BLaER1 treated with 17β-estradiol and CSF1 and Interleukin-3, amounts not matched to agents 10 nM and 100 nM (cell line): ENCODE data around the gene HS6ST1.
"Not testable (repeated sequence)": the region's sequence is repeated elsewhere in the genome, so short reads cannot be mapped to it uniquely, and the experiment has no call there.

Experiments used
- H3K27ac ChIP-seq, 11 experiments: shearing (Covaris generic); formaldehyde crosslinking; 2 replicates each; pipeline ENCODE4 v1.8.1; 2022
- H3K27me3 ChIP-seq, 11 experiments: shearing (Covaris generic); formaldehyde crosslinking; 2 replicates each; pipeline ENCODE4 v1.8.1; 2022
- H3K36me3 ChIP-seq, 11 experiments: shearing (Covaris generic); formaldehyde crosslinking; 2 replicates each; pipeline ENCODE4 v1.8.1; 2022
- H3K4me1 ChIP-seq, 10 experiments: shearing (Covaris generic); formaldehyde crosslinking; 2 replicates each; pipeline ENCODE4 v1.8.1; 2022
- H3K4me2 ChIP-seq, 11 experiments: shearing (Covaris generic); formaldehyde crosslinking; 2 replicates each; pipeline ENCODE4 v1.8.1; 2022
- H3K4me3 ChIP-seq, 10 experiments: shearing (Covaris generic); formaldehyde crosslinking; 2 replicates each; pipeline ENCODE4 v1.8.1; 2022
- H3K9ac ChIP-seq, 11 experiments: shearing (Covaris generic); formaldehyde crosslinking; 2 replicates each; pipeline ENCODE4 v1.8.1; 2022
- H3K9me3 ChIP-seq, 11 experiments: shearing (Covaris generic); formaldehyde crosslinking; replicated peaks in 1 of 11; 2 replicates each; pipeline ENCODE4 v1.8.1; 2022
- H4K20me1 ChIP-seq, 11 experiments: shearing (Covaris generic); formaldehyde crosslinking; 2 replicates each; pipeline ENCODE4 v1.8.1; 2022
- Cebpa-rat ChIP-seq, 11 experiments: shearing (Covaris generic); IDR thresholded peaks; 2 replicates each; pipeline ENCODE4 v1.8.1; 2022

Gene HS6ST1

DNA sequence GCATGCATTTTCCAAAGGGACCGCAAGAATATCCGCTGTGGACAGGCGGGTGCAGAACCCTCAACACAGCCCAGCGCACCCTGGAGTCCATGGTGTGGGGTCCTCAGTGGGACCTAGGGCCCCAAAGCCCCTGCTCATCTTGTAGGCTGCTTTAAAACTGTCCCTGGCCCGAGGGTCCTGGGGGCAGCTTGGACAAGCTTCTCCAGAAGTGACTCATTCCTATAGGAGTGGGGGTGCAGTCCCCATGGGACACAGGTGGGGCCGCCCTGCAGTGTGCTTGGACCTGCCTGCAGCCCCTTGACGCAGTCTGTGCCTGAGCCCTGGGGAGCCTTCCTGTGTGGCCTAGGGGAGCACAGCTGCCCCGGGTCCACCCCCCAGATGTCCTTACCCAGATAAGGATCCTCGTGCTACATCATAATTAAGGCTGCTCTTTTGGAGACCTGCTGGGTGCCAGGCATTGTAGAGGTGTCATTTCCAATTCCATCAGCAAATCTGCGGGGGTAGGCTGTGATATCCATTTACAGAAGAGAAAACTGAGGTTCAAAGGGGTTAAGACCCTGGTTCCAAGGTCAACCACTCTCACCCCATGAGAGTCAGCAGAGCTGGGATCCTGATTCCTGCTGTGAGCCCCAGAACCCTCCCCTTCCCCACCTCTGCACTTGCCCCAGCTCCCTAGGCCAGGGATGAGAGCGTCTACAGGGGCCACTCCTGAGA is 1.7 kb upstream of the HS6ST1 start:
- Histone ChIP-seq H3K9ac (no peak overlapping the region), H3K27ac (no peak overlapping the region), H3K4me2 (peak overlapping the region; percentile 95 to 100 (median 98); a peak in 21 of 22 replicates), H4K20me1 (peaks cover 25 to 42% (median 28%) of the 10 kb centered on the region in 11 experiments), H3K4me1 (peaks cover 38 to 85% (median 67%) of the 10 kb centered on the region in 10 experiments), H3K27me3 (peaks cover 0 to 40% (median 0%) of the 10 kb centered on the region in 11 experiments; a peak in 10 of 22 replicates), H3K36me3 (peaks cover 0 to 5% (median 0%) of the 10 kb centered on the region in 11 experiments; a peak in 1 of 22 replicates), H3K4me3 (peak overlapping the region in 1 of 10 experiments; percentile 7; a peak in 1 of 20 replicates), H3K9me3 (no peaks in the 10 kb centered on the region)
- no peak for TF ChIP-seq Cebpa-rat (IDR thresholded peaks at IDR 0.05)

DNA sequence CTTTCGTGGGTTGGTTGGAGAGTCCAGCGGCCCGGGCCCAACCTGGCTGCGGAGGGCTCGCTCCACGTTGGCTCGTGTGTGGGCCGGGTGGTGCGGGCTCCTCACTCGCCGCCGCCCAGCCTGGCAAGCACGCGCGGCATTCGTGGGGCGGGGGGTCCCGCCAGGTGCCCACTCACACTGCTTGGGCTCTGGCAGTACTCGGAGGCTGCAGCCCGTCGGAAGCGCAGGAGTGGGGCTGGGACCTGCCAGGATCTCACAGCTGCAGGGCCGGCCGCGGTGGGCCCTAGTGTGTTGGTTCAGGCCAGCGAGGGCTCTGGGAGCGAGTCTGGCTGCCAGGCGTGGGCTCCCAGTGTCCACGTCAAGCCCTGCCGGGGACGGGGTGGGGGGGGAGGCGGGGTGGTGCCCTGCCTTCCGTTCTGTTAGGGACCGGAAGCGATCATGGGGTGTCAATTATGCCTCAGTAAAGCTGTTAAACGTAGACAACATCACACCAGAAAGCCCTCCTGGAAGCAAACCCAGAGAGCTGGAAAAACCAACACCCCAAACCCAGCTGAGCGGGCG is 1.0 kb upstream of the HS6ST1 start:
- peak overlapping the region; percentile 95 to 100 (median 98) for H3K4me2 ChIP-seq
- H3K4me1 ChIP-seq, result peaks cover 45 to 85% (median 74%) of the 10 kb centered on the region in 10 experiments
- H3K36me3 ChIP-seq, result peaks cover 0 to 5% (median 0%) of the 10 kb centered on the region in 11 experiments; a peak in 2 of 22 replicates
- H3K27me3 ChIP-seq, result peaks cover 0 to 40% (median 0%) of the 10 kb centered on the region in 11 experiments; a peak in 10 of 22 replicates
- H3K9ac ChIP-seq, result peak overlapping the region in 4 of 11 experiments; percentile 77 to 80 (median 80); a peak in 6 of 22 replicates
- no peak for TF ChIP-seq Cebpa-rat (IDR thresholded peaks at IDR 0.05)
- H3K27ac ChIP-seq, result no peak overlapping the region
- H3K9me3 ChIP-seq, result no peaks in the 10 kb centered on the region
- H3K4me3 ChIP-seq, result peak overlapping the region; percentile 63 to 81 (median 72); a peak in 16 of 20 replicates
- H4K20me1 ChIP-seq, result peaks cover 32 to 49% (median 34%) of the 10 kb centered on the region in 11 experiments

DNA sequence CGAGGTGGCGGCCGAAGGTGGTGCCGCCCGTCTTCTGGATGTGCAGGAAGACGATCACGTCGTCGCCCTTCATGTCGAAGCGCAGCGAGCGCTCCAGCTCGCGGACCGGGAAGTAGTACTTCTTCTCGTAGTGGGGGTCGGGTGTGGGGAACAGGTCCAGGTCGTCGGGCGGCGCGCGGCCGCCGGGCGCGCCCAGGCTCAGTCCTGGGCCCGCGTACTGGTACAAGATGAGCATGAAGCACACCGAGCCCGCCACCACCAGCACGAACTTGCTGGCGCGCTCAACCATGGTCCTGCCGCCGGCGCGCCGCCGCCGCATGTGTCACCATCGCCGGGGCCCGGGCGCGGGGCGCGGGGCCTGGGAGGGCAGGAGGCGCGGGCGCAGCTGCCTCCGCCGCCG is 423 bp downstream of the HS6ST1 start:
- peaks cover 0 to 11% (median 0%) of the 10 kb centered on the region in 11 experiments; a peak in 5 of 22 replicates for H3K36me3 ChIP-seq
- H3K4me1 ChIP-seq, result peaks cover 59 to 88% (median 82%) of the 10 kb centered on the region in 10 experiments
- H3K4me2 ChIP-seq, result peak overlapping the region; percentile 95 to 100 (median 99)
- peak overlapping the region; percentile 67 to 81 (median 79); a peak in 21 of 22 replicates for H3K9ac ChIP-seq
- H4K20me1 ChIP-seq, result peaks cover 46 to 64% (median 49%) of the 10 kb centered on the region in 11 experiments
- H3K4me3 ChIP-seq, result peak overlapping the region; percentile 63 to 81 (median 72)
- peak overlapping the region in 9 of 11 experiments; percentile 18 to 68 (median 56); a peak in 12 of 22 replicates for H3K27ac ChIP-seq
- peaks cover 0 to 40% (median 0%) of the 10 kb centered on the region in 11 experiments; a peak in 10 of 22 replicates for H3K27me3 ChIP-seq
- H3K9me3 ChIP-seq, result not testable (repeated sequence)

DNA sequence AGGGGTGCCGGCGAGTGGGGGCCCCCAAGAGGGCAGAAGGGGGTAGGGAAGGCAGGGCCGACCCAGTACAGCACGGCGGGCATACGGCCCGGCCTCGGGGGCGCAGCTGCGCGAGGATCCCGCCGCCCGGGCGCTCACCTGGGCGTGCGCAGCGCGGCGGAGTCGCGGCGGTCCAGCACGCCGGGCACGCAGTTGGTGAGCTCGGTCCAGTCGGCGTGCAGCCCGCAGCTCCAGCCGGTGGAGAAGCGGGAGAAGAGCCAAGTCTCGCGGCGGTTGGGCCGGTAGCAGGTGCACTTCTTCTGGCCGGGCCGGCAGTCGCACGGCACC is 806 bp downstream of the HS6ST1 start:
- Histone ChIP-seq H4K20me1 (peaks cover 50 to 67% (median 53%) of the 10 kb centered on the region in 11 experiments), H3K9ac (peak overlapping the region; percentile 43 to 80 (median 77)), H3K36me3 (peaks cover 0 to 11% (median 0%) of the 10 kb centered on the region in 11 experiments; a peak in 5 of 22 replicates), H3K27ac (peak overlapping the region in 6 of 11 experiments; percentile 13 to 40 (median 30); a peak in 6 of 22 replicates), H3K27me3 (peaks cover 0 to 40% (median 0%) of the 10 kb centered on the region in 11 experiments; a peak in 10 of 22 replicates), H3K4me3 (peak overlapping the region; percentile 63 to 81 (median 72)), H3K4me2 (peak overlapping the region; percentile 95 to 100 (median 99)), H3K4me1 (peaks cover 61 to 88% (median 81%) of the 10 kb centered on the region in 10 experiments)
- not testable (repeated sequence) for H3K9me3 ChIP-seq

DNA sequence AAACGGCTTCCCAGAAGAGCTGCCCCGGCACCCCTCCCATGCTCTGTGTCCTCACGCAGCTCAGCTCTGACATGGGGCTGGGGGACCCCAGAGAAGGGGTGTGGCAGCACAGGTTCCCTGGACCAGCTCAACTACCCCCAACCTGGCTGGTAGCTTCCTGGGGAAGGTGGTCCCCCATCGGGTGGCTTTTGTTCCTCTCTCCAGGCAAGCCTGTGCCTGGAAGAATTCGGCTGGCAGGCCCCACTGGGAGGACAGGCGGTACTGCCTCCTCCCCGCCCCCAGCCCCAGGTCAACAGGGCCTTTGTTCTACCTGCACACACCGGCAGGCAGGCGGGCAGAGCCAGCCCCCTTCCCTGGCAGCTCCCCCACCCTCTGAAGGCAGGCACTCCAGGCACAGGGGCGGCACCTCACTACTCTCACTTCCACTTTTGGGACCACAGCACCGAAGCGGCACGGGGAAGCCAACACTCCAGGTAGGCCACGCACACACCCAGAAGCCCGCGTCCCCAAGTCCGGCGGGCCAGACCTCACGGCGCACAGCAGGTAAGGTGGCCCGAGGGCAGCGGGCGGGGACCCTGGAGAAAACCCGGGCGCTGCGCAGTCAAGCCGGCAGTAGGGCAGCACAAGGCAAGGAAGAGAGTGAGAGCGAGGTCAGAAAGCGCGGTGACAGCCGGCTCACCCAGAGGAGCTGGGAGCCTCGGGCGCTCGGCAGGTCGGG is 1.3 kb downstream of the HS6ST1 start:
- Histone ChIP-seq H3K27ac (peak overlapping the region in 6 of 11 experiments; percentile 13 to 40 (median 30); a peak in 6 of 22 replicates), H3K36me3 (peaks cover 0 to 14% (median 0%) of the 10 kb centered on the region in 11 experiments; a peak in 5 of 22 replicates), H3K9me3 (no peaks in the 10 kb centered on the region), H3K27me3 (peaks cover 0 to 40% (median 0%) of the 10 kb centered on the region in 11 experiments; a peak in 10 of 22 replicates), H3K4me1 (peaks cover 60 to 88% (median 80%) of the 10 kb centered on the region in 10 experiments), H3K4me3 (peak overlapping the region; percentile 63 to 81 (median 72)), H3K9ac (peak overlapping the region; percentile 43 to 80 (median 77)), H4K20me1 (peaks cover 55 to 73% (median 58%) of the 10 kb centered on the region in 11 experiments), H3K4me2 (peak overlapping the region; percentile 95 to 100 (median 99))
- no peak for TF ChIP-seq Cebpa-rat (IDR thresholded peaks at IDR 0.05)

DNA sequence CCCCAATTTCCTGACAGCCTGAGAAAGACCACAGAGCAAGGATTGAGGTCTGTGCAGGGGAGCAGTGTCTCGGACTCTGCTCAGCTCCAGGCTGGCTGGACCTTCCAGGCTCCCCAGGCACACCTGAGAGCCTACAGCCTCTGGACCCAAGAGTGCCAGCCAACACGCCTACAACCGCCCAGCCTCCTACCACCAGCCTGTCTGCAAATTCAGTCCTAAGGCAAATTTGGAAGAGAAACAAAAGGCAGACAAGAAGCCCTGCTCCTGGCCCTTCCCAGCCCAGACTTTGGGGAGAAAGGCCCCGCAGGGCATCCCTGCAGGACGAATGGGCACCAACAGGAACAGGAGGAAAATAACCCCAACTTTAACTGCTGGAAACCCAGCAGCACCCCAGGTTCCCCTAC is 1.9 kb downstream of the HS6ST1 start:
- H3K27me3 ChIP-seq, result peaks cover 0 to 40% (median 0%) of the 10 kb centered on the region in 11 experiments; a peak in 10 of 22 replicates
- peak overlapping the region; percentile 95 to 100 (median 99) for H3K4me2 ChIP-seq
- no peaks in the 10 kb centered on the region for H3K9me3 ChIP-seq
- TF ChIP-seq Cebpa-rat (IDR thresholded peaks at IDR 0.05), result no peak
- H3K27ac ChIP-seq, result peak overlapping the region in 1 of 11 experiments; percentile 33; a peak in 4 of 22 replicates
- peaks cover 0 to 20% (median 0%) of the 10 kb centered on the region in 11 experiments; a peak in 5 of 22 replicates for H3K36me3 ChIP-seq
- peaks cover 60 to 89% (median 83%) of the 10 kb centered on the region in 10 experiments for H3K4me1 ChIP-seq
- H4K20me1 ChIP-seq, result peaks cover 61 to 78% (median 64%) of the 10 kb centered on the region in 11 experiments
- peak overlapping the region; percentile 63 to 81 (median 72) for H3K4me3 ChIP-seq
- peak overlapping the region; percentile 43 to 80 (median 77) for H3K9ac ChIP-seq

DNA sequence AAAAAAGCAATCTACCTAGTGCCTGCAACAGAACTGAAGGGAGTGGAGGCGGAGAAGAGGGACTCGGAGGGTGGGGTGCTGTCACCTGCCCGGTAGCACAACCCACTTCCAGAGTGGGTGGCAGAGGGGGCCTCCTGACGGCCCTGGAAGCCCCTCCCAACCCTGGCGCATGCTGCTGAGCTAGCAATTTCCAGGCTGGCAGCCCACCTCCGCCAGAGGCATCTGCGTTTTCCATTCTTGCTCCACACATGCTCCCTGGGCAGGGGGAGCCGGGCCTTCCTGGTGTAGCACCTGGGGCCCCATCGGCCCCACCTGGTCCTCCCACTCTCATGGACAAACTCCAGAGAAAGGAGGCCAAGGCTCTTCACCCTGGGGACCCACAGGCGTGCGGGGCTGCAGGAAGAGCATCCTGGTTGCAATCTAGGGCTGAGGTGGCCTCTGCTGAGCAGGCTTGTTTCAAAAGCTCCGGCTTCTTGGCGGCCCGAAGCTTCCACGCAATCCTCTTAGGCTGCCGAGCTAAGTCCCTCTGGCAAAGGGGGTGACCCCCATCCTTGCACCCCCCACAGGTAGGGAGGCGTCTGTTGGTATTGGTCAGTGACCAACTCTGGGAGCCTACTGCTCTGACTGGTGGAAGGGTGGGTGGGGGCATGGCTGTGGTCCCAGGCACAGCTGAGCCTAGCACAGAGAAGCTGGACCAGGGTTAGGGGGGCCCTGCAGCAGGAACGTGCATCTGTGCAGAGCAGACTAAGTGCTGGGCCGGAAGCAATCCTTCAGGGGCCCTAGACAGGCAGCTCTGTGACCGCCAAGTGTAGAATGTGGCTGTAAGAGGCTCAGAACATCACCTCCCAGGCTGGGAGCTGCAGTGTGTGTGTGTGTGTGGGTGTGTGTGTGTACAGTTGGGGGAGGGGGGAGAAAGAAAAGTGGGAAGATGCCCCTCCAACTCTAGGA is 2.6 kb downstream of the HS6ST1 start:
- peaks cover 68 to 81% (median 70%) of the 10 kb centered on the region in 11 experiments for H4K20me1 ChIP-seq
- peaks cover 54 to 90% (median 83%) of the 10 kb centered on the region in 10 experiments for H3K4me1 ChIP-seq
- no peaks in the 10 kb centered on the region for H3K9me3 ChIP-seq
- no peak overlapping the region for H3K27ac ChIP-seq
- H3K9ac ChIP-seq, result peak overlapping the region in 10 of 11 experiments; percentile 43 to 80 (median 78); a peak in 16 of 22 replicates
- H3K4me2 ChIP-seq, result peak overlapping the region; percentile 95 to 100 (median 99)
- H3K4me3 ChIP-seq, result peak overlapping the region; percentile 63 to 81 (median 72); a peak in 19 of 20 replicates
- peaks cover 0 to 23% (median 0%) of the 10 kb centered on the region in 11 experiments; a peak in 5 of 22 replicates for H3K36me3 ChIP-seq
- peaks cover 0 to 37% (median 0%) of the 10 kb centered on the region in 11 experiments; a peak in 10 of 22 replicates for H3K27me3 ChIP-seq
- no peak for TF ChIP-seq Cebpa-rat (IDR thresholded peaks at IDR 0.05)
